GM21526 (cell line): ENCODE results near the gene TRRAP.

ENCODE experiments used
- ATAC-seq: cut with Tn5 transposase; IDR thresholded peaks from one replicate; pipeline ENCODE4 v1.9.1; 2021; ENCODE audit warnings: moderate library complexity; ENCODE audit not compliant: unreplicated experiment, low FRiP score

The TRRAP gene

GRCh38 chr7:98981701-98982100, 103.4 kb downstream of the TRRAP start:
- no peak for ATAC-seq

- ATAC-seq, result no peak
These were observed 104.4 kb downstream of the TRRAP start for GRCh38 chr7:98982686-98983085.

GRCh38 chr7:98984126-98984525, 105.8 kb downstream of the TRRAP start:
- no peak for ATAC-seq

- ATAC-seq, result no peak
These were observed 107.1 kb downstream of the TRRAP start for GRCh38 chr7:98985406-98985805.

GRCh38 chr7:98985945-98986344, 107.6 kb downstream of the TRRAP start:
- no peak for ATAC-seq

- no peak for ATAC-seq
These were observed 110.3 kb downstream of the TRRAP start for GRCh38 chr7:98988641-98989040.

- no peak for ATAC-seq
These were observed 112.0 kb downstream of the TRRAP start for GRCh38 chr7:98990356-98990755.

GRCh38 chr7:98991141-98991540, 112.8 kb downstream of the TRRAP start:
- no peak for ATAC-seq

- ATAC-seq, result no peak
These were observed 113.7 kb downstream of the TRRAP start for GRCh38 chr7:98992076-98992475.

- no peak for ATAC-seq
These were observed 114.9 kb downstream of the TRRAP start for GRCh38 chr7:98993024-98993897.

GRCh38 chr7:98994046-98994944, 116.0 kb downstream of the TRRAP start:
- ATAC-seq, result no peak

GRCh38 chr7:98995111-98995510, 116.8 kb downstream of the TRRAP start:
- no peak for ATAC-seq

GRCh38 chr7:98995523-98996149, 117.3 kb downstream of the TRRAP start:
- no peak for ATAC-seq

GRCh38 chr7:98996150-98996552, 117.8 kb downstream of the TRRAP start:
- ATAC-seq, result no peak

GRCh38 chr7:98997846-98998245, 119.5 kb downstream of the TRRAP start:
- ATAC-seq, result no peak

- no peak for ATAC-seq
These were observed 120.7 kb downstream of the TRRAP start for GRCh38 chr7:98998821-98999725.

GRCh38 chr7:99000196-99000903, 122.0 kb downstream of the TRRAP start:
- ATAC-seq, result no peak

GRCh38 chr7:99000904-99001465, 122.7 kb downstream of the TRRAP start:
- no peak for ATAC-seq
